ENCODE measurements around the gene TEX19.

- TF ChIP-seq CTCF (IDR thresholded peaks at IDR 0.05): no peak
- TF ChIP-seq POLR2AphosphoS5 (IDR thresholded peaks at IDR 0.05): no peak
Observed at GRCh38 chr17:82316651-82317393, 42.2 kb upstream of the TEX19 start.

Data from prostate gland (tissue), 2 donors.